Rectal smooth muscle tissue (tissue), 1 donor: ENCODE results near the gene FAM149B1.
A peak's percentile ranks its signal among the peaks of the same experiment; 100 is the strongest.

Experiments used
- H3K27ac ChIP-seq: one replicate; pipeline ENCODE4 v1.7.0; 2013; ENCODE audit warnings: low read depth, low read length, inconsistent platforms
- H3K27me3 ChIP-seq: one replicate; pipeline ENCODE4 v1.7.0; 2013; ENCODE audit warnings: low read length; ENCODE audit not compliant: control insufficient read depth, insufficient read depth
- H3K36me3 ChIP-seq: one replicate; pipeline ENCODE4 v1.7.0; 2013; ENCODE audit warnings: low read length; ENCODE audit not compliant: control insufficient read depth, insufficient read depth
- H3K4me1 ChIP-seq: one replicate; pipeline ENCODE4 v1.7.0; 2013; ENCODE audit warnings: low read length; ENCODE audit not compliant: control insufficient read depth, insufficient read depth
- H3K4me3 ChIP-seq: one replicate; pipeline ENCODE4 v1.7.0; 2013; ENCODE audit warnings: low read length
- H3K9ac ChIP-seq: one replicate; pipeline ENCODE4 v1.7.0; 2013; ENCODE audit warnings: low read length

FAM149B1 gene

GRCh38 chr10:73156054-73156453 lies 11.9 kb upstream of the FAM149B1 start:
- Histone ChIP-seq H3K4me1 (no peaks in the 10 kb centered on the region), H3K4me3 (no peak overlapping the region), H3K36me3 (peaks cover 19% of the 10 kb centered on the region), H3K27me3 (no peaks in the 10 kb centered on the region), H3K27ac (no peak overlapping the region), H3K9ac (no peak overlapping the region)

GRCh38 chr10:73159038-73159648 lies 8.8 kb upstream of the FAM149B1 start:
- no peaks in the 10 kb centered on the region for H3K27me3 ChIP-seq
- H3K9ac ChIP-seq, result no peak overlapping the region
- H3K4me1 ChIP-seq, result peaks cover 4% of the 10 kb centered on the region
- H3K36me3 ChIP-seq, result peaks cover 22% of the 10 kb centered on the region
- no peak overlapping the region for H3K4me3 ChIP-seq
- H3K27ac ChIP-seq, result no peak overlapping the region

- H3K36me3 ChIP-seq, result peaks cover 19% of the 10 kb centered on the region
- peaks cover 7% of the 10 kb centered on the region for H3K4me1 ChIP-seq
- H3K9ac ChIP-seq, result no peak overlapping the region
- H3K27me3 ChIP-seq, result no peaks in the 10 kb centered on the region
- no peak overlapping the region for H3K27ac ChIP-seq
- no peak overlapping the region for H3K4me3 ChIP-seq
These were observed 6.8 kb upstream of the FAM149B1 start for GRCh38 chr10:73161079-73161478.

- Histone ChIP-seq H3K4me1 (peaks cover 9% of the 10 kb centered on the region), H3K27me3 (no peaks in the 10 kb centered on the region), H3K4me3 (no peak overlapping the region), H3K27ac (no peak overlapping the region), H3K9ac (no peak overlapping the region), H3K36me3 (peaks cover 15% of the 10 kb centered on the region)
These were observed 6.3 kb upstream of the FAM149B1 start for GRCh38 chr10:73161662-73162061.

- no peak overlapping the region for H3K4me3 ChIP-seq
- no peak overlapping the region for H3K9ac ChIP-seq
- H3K27ac ChIP-seq, result no peak overlapping the region
- peaks cover 14% of the 10 kb centered on the region for H3K36me3 ChIP-seq
- no peaks in the 10 kb centered on the region for H3K27me3 ChIP-seq
- H3K4me1 ChIP-seq, result peaks cover 13% of the 10 kb centered on the region
These were observed 4.8 kb upstream of the FAM149B1 start for GRCh38 chr10:73163096-73163495.

GRCh38 chr10:73166972-73167371 lies 947 bp upstream of the FAM149B1 start:
- Histone ChIP-seq H3K9ac (no peak overlapping the region), H3K4me1 (peaks cover 16% of the 10 kb centered on the region), H3K27me3 (no peaks in the 10 kb centered on the region), H3K4me3 (peak overlapping the region; percentile 100), H3K27ac (no peak overlapping the region), H3K36me3 (peaks cover 9% of the 10 kb centered on the region)

GRCh38 chr10:73167458-73167782 lies 499 bp upstream of the FAM149B1 start:
- H3K4me3 ChIP-seq, result peak overlapping the region; percentile 100
- H3K4me1 ChIP-seq, result peaks cover 16% of the 10 kb centered on the region
- H3K27ac ChIP-seq, result peak overlapping the region; percentile 98
- H3K27me3 ChIP-seq, result no peaks in the 10 kb centered on the region
- peaks cover 9% of the 10 kb centered on the region for H3K36me3 ChIP-seq
- peak overlapping the region; percentile 99 for H3K9ac ChIP-seq

- Histone ChIP-seq H3K4me1 (peaks cover 12% of the 10 kb centered on the region), H3K27me3 (no peaks in the 10 kb centered on the region), H3K4me3 (peak overlapping the region; percentile 100), H3K27ac (peak overlapping the region; percentile 98), H3K9ac (peak overlapping the region; percentile 99), H3K36me3 (peaks cover 2% of the 10 kb centered on the region)
These were observed 515 bp downstream of the FAM149B1 start for GRCh38 chr10:73168465-73168803.

- H3K27me3 ChIP-seq, result no peaks in the 10 kb centered on the region
- no peak overlapping the region for H3K27ac ChIP-seq
- no peaks in the 10 kb centered on the region for H3K36me3 ChIP-seq
- no peak overlapping the region for H3K9ac ChIP-seq
- H3K4me1 ChIP-seq, result peaks cover 12% of the 10 kb centered on the region
- H3K4me3 ChIP-seq, result no peak overlapping the region
These were observed 1.4 kb downstream of the FAM149B1 start for GRCh38 chr10:73169320-73169719.

GRCh38 chr10:73172867-73173266 lies 4.9 kb downstream of the FAM149B1 start:
- Histone ChIP-seq H3K9ac (no peak overlapping the region), H3K27ac (no peak overlapping the region), H3K27me3 (no peaks in the 10 kb centered on the region), H3K36me3 (no peaks in the 10 kb centered on the region), H3K4me3 (no peak overlapping the region), H3K4me1 (peaks cover 3% of the 10 kb centered on the region)

- no peak overlapping the region for H3K9ac ChIP-seq
- H3K27ac ChIP-seq, result no peak overlapping the region
- H3K27me3 ChIP-seq, result no peaks in the 10 kb centered on the region
- H3K4me1 ChIP-seq, result no peaks in the 10 kb centered on the region
- H3K4me3 ChIP-seq, result no peak overlapping the region
- no peaks in the 10 kb centered on the region for H3K36me3 ChIP-seq
These were observed 6.4 kb downstream of the FAM149B1 start for GRCh38 chr10:73174148-73174925.

GRCh38 chr10:73182568-73182967 lies 14.6 kb downstream of the FAM149B1 start:
- no peak overlapping the region for H3K9ac ChIP-seq
- no peak overlapping the region for H3K27ac ChIP-seq
- H3K36me3 ChIP-seq, result peaks cover 2% of the 10 kb centered on the region
- no peaks in the 10 kb centered on the region for H3K4me1 ChIP-seq
- no peaks in the 10 kb centered on the region for H3K27me3 ChIP-seq
- H3K4me3 ChIP-seq, result no peak overlapping the region

- no peaks in the 10 kb centered on the region for H3K4me1 ChIP-seq
- no peak overlapping the region for H3K9ac ChIP-seq
- no peak overlapping the region for H3K27ac ChIP-seq
- no peaks in the 10 kb centered on the region for H3K27me3 ChIP-seq
- H3K4me3 ChIP-seq, result no peak overlapping the region
- H3K36me3 ChIP-seq, result peaks cover 2% of the 10 kb centered on the region
These were observed 15.9 kb downstream of the FAM149B1 start for GRCh38 chr10:73183667-73184281.
